Lower leg skin (tissue), 4 donors: ENCODE measurements around the gene BCL6B. TPM values are rescaled to one million over a fixed set of nuclear protein-coding genes. Genes with fewer than 3 reads are reported as not detected.

Experiments
- DNase-seq, 2 donors: peaks; one replicate each; pipeline ENCODE4 v3.0.0-alpha.2; 2019; ENCODE audit warnings: low spot score in 2 of 2
- H3K4me3 ChIP-seq: fragments of 200-600 bp; sonication (generic); 2 replicates; pipeline ENCODE4 v1.5.1; 2017; ENCODE audit warnings: mild to moderate bottlenecking, low read depth; ENCODE audit not compliant: poor library complexity, severe bottlenecking
- POLR2A ChIP-seq, 2 donors: fragments of 450-650 bp; IDR thresholded peaks; one replicate each; pipeline ENCODE4 v1.6.1; 2016 to 2017; ENCODE audit warnings: antibody characterized with exemption in 2 of 2, mild to moderate bottlenecking in 1 of 2, moderate library complexity in 1 of 2
- WGBS, 2 donors: methylation state at CpG; one replicate each; pipeline ENCODE4 v1.1.5; 2018; 5-methylcytosine and 5-hydroxymethylcytosine counted together
- intact Hi-C: fragments of 100-400 bp; cut with DNase I; formaldehyde crosslinking; loops from one replicate; pipeline ENCODE4 v1.15.0; 2023; ENCODE audit warnings: low total_unique reads
- total RNA-seq, 4 donors: library from RNA; depleted of rRNA; stranded (reverse); fragments of >200 nt; gene quantifications; one replicate each; pipeline ENCODE4 v1.1.0, GENCODE V29; 2016
- TF ChIP-seq, protein P1 (sequence below), 3 donors: fragments of 450-650 bp; IDR thresholded peaks; one replicate each; pipeline ENCODE4 v1.5.1; 2016; ENCODE audit warnings: antibody characterized with exemption in 3 of 3, mild to moderate bottlenecking in 3 of 3, moderate library complexity in 2 of 3

The BCL6B gene
- total RNA-seq, 4 donors from 2014 or later, result 0.72 to 5.1 (median 2.1) TPM

DNA sequence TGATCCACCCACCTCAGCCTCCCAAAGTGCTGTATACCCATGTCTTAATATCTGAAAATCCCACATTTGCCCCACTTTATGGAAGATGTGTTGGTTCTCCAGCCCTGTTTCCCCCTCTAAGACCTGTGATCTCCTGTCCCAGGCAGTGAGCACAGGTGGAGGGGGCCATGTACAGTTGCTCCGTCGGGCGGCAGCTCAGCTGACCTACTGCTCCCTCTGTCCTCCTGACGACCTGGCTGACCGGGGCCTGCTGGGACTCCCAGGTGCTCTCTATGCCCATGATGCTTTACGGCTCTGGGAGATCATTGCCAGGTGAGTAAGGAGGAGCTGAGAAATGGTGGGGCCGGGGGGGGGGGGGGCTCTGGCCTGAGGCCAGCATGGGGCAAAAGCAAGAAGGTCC lies 17.1 kb upstream of the BCL6B start:
- WGBS, 2 donors, result 80 to 83% methylated on average over 6 of the region's 7 CpGs
- intact Hi-C loops, result loop anchor here (2.0 to 5.0 kb wide), 2 partner anchors 93 to 343 kb away; no protein-coding TSS in a partner anchor
- H3K4me3 ChIP-seq, result no peak overlapping the region
- DNase-seq, result no peak
- TF ChIP-seq, protein P1, sequence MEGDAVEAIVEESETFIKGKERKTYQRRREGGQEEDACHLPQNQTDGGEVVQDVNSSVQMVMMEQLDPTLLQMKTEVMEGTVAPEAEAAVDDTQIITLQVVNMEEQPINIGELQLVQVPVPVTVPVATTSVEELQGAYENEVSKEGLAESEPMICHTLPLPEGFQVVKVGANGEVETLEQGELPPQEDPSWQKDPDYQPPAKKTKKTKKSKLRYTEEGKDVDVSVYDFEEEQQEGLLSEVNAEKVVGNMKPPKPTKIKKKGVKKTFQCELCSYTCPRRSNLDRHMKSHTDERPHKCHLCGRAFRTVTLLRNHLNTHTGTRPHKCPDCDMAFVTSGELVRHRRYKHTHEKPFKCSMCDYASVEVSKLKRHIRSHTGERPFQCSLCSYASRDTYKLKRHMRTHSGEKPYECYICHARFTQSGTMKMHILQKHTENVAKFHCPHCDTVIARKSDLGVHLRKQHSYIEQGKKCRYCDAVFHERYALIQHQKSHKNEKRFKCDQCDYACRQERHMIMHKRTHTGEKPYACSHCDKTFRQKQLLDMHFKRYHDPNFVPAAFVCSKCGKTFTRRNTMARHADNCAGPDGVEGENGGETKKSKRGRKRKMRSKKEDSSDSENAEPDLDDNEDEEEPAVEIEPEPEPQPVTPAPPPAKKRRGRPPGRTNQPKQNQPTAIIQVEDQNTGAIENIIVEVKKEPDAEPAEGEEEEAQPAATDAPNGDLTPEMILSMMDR (IDR thresholded peaks at IDR 0.05), result no peak
- no peak for TF ChIP-seq POLR2A (IDR thresholded peaks at IDR 0.05)

- intact Hi-C loops, result loop anchor here (2.0 to 5.0 kb wide), 2 partner anchors 94 to 345 kb away; no protein-coding TSS in a partner anchor
- WGBS, 2 donors, result 76 to 77% methylated on average over 2 of the region's 2 CpGs
- no peak for DNase-seq
- no peak for TF ChIP-seq POLR2A (IDR thresholded peaks at IDR 0.05)
- TF ChIP-seq, protein P1 (IDR thresholded peaks at IDR 0.05), result no peak
- H3K4me3 ChIP-seq, result no peak overlapping the region
Observed at GRCh38 chr17:7007143-7007542, 15.7 kb upstream of the BCL6B start.

DNA sequence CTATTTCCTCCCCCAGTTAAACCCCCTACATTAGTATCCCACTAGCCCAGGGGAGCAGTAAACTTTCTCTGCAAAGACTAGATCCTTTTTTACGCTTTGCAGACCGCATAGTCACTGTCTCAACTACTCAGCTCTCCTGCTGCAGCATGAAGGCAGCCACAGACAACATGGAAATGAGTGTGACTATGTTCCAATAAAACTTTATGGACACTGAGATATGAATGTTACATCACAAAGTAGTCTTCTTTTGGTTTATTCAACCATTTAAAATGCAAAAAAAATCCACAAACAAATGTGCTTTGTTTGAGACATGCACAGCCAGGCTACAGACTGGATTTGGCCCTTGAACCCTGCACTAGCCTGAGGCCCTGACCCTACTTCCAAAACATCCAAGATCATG lies 12.3 kb upstream of the BCL6B start:
- TF ChIP-seq, protein P1 (IDR thresholded peaks at IDR 0.05), result no peak
- TF ChIP-seq POLR2A (IDR thresholded peaks at IDR 0.05), result no peak
- WGBS, 2 donors, result 84 to 89% methylated on average over 2 of the region's 2 CpGs
- no peak overlapping the region for H3K4me3 ChIP-seq
- no peak for DNase-seq
- intact Hi-C loops, result no loop called here

- H3K4me3 ChIP-seq, result peak overlapping the region; percentile 45
- no peak for DNase-seq
- WGBS, 2 donors, result 33 to 37% methylated on average over 14 of the region's 14 CpGs
- intact Hi-C loops, result no loop called here
- TF ChIP-seq POLR2A (IDR thresholded peaks at IDR 0.05), result no peak
- TF ChIP-seq, protein P1 (IDR thresholded peaks at IDR 0.05), result no peak
Observed at GRCh38 chr17:7011415-7011814, 11.4 kb upstream of the BCL6B start.

DNA sequence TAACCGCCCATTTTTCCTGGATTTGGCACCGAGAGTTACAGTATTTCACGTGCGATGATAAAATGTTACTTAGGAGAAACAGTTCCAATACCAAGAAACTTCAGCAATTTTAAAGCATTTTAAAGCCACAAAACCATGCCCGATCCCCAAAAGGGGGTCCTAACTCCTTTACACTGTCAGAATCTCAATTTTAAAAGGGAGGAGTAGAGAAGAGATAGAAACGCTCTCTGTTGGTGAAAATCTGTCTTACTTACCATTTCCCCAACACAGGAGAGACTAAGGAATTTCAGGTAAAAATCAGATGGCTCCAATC lies 11.0 kb upstream of the BCL6B start:
- intact Hi-C loops, result no loop called here
- H3K4me3 ChIP-seq, result peak overlapping the region; percentile 45
- 0 to 1% methylated on average over 6 of the region's 6 CpGs for WGBS, 2 donors
- DNase-seq, result no peak
- TF ChIP-seq, protein P1 (IDR thresholded peaks at IDR 0.05), result no peak
- TF ChIP-seq POLR2A (IDR thresholded peaks at IDR 0.05), result no peak

GRCh38 chr17:7014261-7014994 lies 8.4 kb upstream of the BCL6B start:
- DNase-seq, result peak; percentile 96 to 99
- peak overlapping the region; percentile 40 for H3K4me3 ChIP-seq
- intact Hi-C loops, result no loop called here
- peak in 1 of 2 donors; percentile 56 for TF ChIP-seq POLR2A (IDR thresholded peaks at IDR 0.05)
- TF ChIP-seq, protein P1 (IDR thresholded peaks at IDR 0.05), result no peak
- WGBS, 2 donors, result 0 to 1% methylated on average over 23 to 54 of the region's 75 CpGs
